ENCODE results near the gene PDGFA. TPM values are rescaled to one million over a fixed set of nuclear protein-coding genes. Genes with fewer than 3 reads are reported as not detected.

Gene PDGFA
- total RNA-seq, 1 donor from 2014 or later, result 78.8 TPM

DNA sequence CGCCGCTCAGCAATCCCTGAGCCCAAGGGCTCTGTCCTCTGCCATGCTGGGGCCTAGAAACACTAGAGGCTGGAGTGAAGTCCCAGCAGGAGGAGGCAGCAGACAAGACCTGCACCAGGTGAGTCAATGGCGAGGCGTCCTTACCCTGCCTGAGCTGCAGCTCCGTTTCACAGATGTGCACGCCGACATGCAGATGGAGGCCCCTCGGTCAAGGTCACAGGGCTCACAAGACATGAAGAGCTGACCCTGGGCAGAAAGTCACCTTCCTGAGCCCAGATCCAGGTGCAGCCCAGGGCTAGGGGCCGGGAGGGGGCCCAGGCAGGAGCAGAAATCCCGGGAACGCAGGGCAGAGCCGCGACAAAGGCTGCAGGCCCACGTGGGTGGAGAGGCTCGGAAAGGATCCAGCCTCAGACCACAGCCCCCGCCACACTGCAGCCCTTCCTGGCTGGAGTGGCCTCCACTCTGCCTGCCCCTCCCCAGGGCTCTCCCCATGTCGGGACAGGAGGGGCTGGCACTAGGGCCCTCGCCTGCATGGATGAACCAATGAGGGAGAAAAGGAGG is 23.8 kb downstream of the PDGFA start:
- Mint-ChIP-seq H3K9me3 (no peaks in the 10 kb centered on the region), H3K4me3 (no peak overlapping the region), H3K4me1 (peaks cover 27% of the 10 kb centered on the region), H3K36me3 (peaks cover 32% of the 10 kb centered on the region), H3K27ac (peak overlapping the region; percentile 30), H3K27me3 (ENCODE audit: low read depth) (no peaks in the 10 kb centered on the region)
- no peak for DNase-seq (ENCODE audit: low spot score in 2 of 2, unreplicated experiment in 2 of 2)
- TF ChIP-seq, protein P1, sequence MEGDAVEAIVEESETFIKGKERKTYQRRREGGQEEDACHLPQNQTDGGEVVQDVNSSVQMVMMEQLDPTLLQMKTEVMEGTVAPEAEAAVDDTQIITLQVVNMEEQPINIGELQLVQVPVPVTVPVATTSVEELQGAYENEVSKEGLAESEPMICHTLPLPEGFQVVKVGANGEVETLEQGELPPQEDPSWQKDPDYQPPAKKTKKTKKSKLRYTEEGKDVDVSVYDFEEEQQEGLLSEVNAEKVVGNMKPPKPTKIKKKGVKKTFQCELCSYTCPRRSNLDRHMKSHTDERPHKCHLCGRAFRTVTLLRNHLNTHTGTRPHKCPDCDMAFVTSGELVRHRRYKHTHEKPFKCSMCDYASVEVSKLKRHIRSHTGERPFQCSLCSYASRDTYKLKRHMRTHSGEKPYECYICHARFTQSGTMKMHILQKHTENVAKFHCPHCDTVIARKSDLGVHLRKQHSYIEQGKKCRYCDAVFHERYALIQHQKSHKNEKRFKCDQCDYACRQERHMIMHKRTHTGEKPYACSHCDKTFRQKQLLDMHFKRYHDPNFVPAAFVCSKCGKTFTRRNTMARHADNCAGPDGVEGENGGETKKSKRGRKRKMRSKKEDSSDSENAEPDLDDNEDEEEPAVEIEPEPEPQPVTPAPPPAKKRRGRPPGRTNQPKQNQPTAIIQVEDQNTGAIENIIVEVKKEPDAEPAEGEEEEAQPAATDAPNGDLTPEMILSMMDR (IDR thresholded peaks at IDR 0.05; ENCODE audit: unreplicated experiment), result no peak

DNA sequence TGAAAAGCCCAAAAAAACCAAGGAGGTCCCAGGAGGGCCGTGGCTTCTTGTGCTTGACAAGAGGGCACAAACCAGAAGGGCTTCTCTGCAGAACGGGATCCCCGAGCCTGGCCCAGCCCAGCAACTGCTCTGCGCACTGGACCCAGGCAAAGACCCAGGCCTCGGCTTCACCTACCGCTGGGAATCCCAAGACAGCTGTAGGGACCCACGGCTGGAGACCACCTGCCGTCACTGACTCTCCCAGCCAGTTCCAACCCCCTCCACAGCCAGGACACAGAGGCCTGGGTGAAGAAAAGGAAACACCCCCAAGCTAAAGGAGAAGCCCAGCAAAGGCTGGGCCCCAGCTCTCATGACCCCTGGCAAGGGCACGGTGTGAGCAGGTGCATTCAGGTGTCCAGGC is 24.3 kb downstream of the PDGFA start:
- Mint-ChIP-seq H3K36me3 (peaks cover 28% of the 10 kb centered on the region), H3K27ac (peak overlapping the region; percentile 30), H3K4me1 (peaks cover 32% of the 10 kb centered on the region), H3K27me3 (ENCODE audit: low read depth) (no peaks in the 10 kb centered on the region), H3K4me3 (no peak overlapping the region), H3K9me3 (no peaks in the 10 kb centered on the region)
- TF ChIP-seq, protein P1 (IDR thresholded peaks at IDR 0.05; ENCODE audit: unreplicated experiment), result no peak
- no peak for DNase-seq (ENCODE audit: low spot score in 2 of 2, unreplicated experiment in 2 of 2)

DNA sequence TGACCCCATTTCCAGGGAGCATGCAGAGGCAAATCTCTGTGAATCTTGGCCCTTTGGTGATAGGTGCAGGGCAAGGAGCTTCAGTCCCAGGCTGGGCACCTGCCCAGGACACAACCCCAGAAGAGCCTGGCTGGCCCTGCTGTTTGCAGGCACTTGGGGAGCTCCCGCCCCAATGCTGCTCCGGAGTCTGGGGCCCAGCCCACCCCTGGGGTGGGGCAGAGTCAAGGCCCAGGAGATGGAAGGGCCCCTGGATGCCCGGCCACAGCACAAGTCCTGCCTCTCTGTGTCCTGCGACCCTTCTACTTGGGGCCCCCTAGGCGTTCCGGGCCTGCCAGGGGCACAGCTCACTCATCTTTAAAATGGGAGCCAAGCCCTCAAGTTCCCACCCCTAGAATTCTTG is 24.7 kb downstream of the PDGFA start:
- no peak for DNase-seq (ENCODE audit: low spot score in 2 of 2, unreplicated experiment in 2 of 2)
- H3K4me3 Mint-ChIP-seq, result no peak overlapping the region
- H3K27ac Mint-ChIP-seq, result no peak overlapping the region
- H3K36me3 Mint-ChIP-seq, result peaks cover 25% of the 10 kb centered on the region
- no peaks in the 10 kb centered on the region for H3K27me3 Mint-ChIP-seq (ENCODE audit: low read depth)
- TF ChIP-seq, protein P1 (IDR thresholded peaks at IDR 0.05; ENCODE audit: unreplicated experiment), result no peak
- no peaks in the 10 kb centered on the region for H3K9me3 Mint-ChIP-seq
- peaks cover 33% of the 10 kb centered on the region for H3K4me1 Mint-ChIP-seq

DNA sequence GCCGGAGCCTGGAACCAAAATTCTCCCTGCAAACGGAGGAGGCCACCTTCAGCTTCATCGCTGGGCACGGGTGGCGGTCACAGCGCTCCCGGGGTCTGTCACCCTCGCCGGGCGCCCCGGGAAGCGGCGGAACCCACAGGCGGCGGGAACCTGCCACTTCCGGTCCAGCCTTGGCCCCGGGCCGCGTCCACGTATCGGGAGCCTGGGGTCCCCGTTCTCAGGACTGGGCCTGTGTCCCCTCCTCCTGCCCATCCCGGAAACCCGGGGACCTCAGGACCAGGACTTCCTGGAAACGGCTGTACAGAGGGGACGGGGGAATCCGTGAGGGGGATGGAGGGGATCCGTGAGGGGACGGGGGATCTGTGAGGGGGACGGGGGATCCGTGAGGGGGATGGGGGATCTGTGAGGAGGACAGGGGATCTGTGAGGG is 25.4 kb downstream of the PDGFA start:
- H3K27me3 Mint-ChIP-seq (ENCODE audit: low read depth), result no peaks in the 10 kb centered on the region

DNA sequence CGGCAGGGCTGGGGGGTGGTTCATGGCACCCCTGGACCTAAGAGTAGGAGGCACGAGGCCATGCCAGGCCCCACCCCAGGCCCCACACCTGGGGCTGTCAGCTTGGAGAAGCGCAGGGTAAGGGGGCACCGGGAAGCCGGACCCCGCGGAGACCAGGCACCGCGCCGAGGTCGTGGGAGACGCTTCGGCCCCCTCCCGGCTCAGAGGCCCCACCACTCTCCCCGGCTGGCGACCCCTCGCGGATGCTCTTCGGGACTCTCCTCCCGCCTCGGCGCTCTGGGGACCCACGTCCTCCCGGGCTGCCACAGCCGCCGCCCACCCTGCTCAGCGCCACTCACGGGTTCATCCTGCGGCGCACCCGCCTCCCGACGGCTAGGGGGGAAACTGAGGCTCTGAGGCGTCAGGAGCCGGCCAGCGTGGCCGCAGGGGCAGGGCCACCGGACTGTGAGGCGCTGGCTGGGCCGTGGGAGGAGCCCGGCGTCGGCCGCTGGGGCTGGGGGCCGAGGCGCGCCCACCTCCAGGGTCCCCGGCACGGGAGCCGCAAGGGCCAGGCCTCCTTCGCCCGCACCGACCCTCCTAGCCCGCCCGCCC is 25.9 kb downstream of the PDGFA start:
- TF ChIP-seq, protein P1 (IDR thresholded peaks at IDR 0.05; ENCODE audit: unreplicated experiment), result no peak
- H3K4me3 Mint-ChIP-seq, result no peak overlapping the region
- peaks cover 38% of the 10 kb centered on the region for H3K4me1 Mint-ChIP-seq
- H3K27ac Mint-ChIP-seq, result no peak overlapping the region
- DNase-seq (ENCODE audit: low spot score in 2 of 2, unreplicated experiment in 2 of 2), result no peak
- H3K27me3 Mint-ChIP-seq (ENCODE audit: low read depth), result no peaks in the 10 kb centered on the region
- H3K9me3 Mint-ChIP-seq, result peaks cover 5% of the 10 kb centered on the region
- H3K36me3 Mint-ChIP-seq, result peaks cover 17% of the 10 kb centered on the region

More for the DNA sequence above, 25.4 kb downstream of the PDGFA start:
- H3K4me3 Mint-ChIP-seq, result no peak overlapping the region
- DNase-seq (ENCODE audit: low spot score in 2 of 2, unreplicated experiment in 2 of 2), result no peak
- peaks cover 3% of the 10 kb centered on the region for H3K9me3 Mint-ChIP-seq
- peaks cover 36% of the 10 kb centered on the region for H3K4me1 Mint-ChIP-seq
- no peak overlapping the region for H3K27ac Mint-ChIP-seq
- TF ChIP-seq, protein P1 (IDR thresholded peaks at IDR 0.05; ENCODE audit: unreplicated experiment), result no peak
- H3K36me3 Mint-ChIP-seq, result peaks cover 20% of the 10 kb centered on the region

All from mesothelial cell of epicardium (in vitro differentiated cells).